Measurements from ENCODE around the gene EXOC4. TPM values are rescaled to one million over a fixed set of nuclear protein-coding genes. Genes with fewer than 3 reads are reported as not detected.
"Not testable (repeated sequence)": the region's sequence is repeated elsewhere in the genome, so short reads cannot be mapped to it uniquely, and the experiment has no call there.

Gene EXOC4
- total RNA-seq, 1 donor from 2014 or later = 56.4 TPM

DNA sequence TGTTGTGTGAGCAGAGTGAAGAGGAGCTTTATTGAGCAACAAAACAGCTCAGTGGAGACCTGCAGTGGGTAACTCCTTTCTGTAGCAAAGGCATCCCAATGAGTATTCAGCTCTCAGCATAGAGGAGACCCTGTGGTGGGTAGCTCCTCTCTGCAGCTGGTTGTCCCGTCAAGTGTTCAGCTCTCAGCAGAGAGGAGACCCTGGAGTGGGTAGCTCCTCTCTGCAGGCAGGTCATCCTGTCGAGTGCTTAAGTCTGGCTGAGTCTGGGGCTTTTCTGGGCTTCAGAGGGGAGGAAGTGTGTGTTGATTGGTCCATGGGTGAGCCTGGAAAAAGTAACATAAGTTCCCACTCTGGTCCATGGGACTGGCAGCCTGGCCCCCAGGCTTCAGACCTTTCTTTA, 702.3 kb downstream of the EXOC4 start:
- no peak for ATAC-seq

DNA sequence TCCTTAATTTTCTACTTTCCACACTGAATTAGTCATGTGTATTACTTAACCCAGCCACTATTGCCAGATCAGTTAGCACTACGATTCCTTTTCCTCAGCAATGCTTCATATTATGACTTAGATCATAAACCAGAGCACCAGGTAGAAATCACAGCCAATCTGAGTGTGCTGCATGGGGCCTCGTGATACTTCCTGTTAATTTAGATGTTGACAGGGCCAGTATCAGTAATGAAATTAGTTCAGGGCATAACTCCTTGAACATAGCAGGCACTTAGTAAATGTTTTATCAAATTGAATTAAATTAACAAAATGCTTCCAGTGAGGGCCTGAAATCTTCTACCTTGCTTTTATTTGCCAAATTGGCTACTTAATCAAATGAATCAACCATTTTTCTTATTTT, 705.0 kb downstream of the EXOC4 start:
- ATAC-seq = no peak

DNA sequence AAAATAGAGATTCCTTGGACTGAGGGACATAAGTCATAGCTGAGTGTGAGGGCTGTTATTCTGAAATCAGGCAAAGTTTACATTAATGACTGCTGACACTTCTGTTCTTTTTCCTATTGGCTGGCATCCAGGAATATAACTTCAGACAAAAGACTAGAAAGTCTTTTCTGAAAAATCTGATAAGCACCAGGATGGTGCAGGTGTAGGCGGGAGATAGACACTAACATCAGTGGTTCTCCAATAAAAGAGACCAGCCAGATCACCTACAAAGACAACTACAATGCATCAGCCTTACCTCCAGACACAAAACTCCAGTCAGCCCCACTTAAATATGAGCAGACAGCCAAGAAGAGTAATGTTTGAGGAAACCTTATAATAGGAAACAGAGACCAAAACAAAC, 705.9 kb downstream of the EXOC4 start:
- no peak for ATAC-seq

DNA sequence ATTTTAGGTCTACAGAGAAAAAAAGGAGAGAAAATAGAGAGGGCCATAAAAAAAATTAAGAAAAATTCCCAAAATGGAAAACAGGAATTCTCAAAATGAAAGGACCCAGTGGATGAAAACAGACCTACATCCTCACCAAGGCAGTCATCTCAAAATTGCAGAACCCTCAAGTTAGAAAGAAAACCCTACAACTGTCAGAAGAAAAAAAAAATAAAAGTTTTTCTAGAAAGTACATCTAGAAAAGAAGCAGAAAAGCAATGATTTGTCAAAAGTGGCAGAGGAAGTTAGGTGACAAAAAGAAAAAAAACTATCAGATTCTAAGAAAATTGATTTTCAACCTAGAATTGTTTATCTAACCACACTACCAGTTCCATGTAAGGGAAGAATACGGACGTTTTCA, 706.6 kb downstream of the EXOC4 start:
- no peak for ATAC-seq

DNA sequence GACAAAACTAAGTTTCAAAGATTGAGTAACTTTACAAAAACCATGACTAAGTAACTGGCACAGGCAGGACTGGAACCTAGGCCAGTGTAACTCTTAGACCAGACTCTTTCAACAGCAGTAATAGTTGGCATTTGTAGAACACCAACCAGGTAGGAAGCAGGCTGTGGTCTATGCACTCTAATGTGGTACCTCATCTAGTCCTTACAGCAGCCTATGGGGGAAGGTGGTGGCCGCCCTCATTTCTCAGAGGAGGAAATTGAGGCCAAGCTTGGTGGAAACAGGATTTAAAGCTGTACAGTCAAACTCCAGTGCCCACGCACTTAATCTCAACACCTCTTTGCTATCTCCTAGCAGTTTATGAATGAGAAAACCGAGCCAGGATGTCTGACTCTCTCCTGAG, 708.8 kb downstream of the EXOC4 start:
- ATAC-seq = no peak

DNA sequence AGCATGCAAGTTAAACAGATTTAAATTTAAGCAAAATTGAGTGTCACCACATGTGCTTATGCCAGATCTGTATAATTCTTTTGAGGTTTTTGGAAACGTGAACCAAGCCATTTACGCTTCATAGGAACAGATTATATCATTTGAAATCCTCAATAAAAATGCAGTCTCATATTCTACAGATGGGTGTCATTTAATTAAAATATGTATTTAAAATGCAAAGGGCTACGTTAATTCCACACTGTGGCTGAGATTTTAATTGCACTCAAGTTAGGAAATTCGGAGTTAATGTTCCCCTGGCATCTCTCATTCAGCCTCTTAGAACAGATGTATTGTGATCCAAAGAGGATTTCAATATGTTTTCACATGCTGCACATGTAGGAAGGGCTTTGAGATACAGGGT, 709.8 kb downstream of the EXOC4 start:
- no peak for ATAC-seq

DNA sequence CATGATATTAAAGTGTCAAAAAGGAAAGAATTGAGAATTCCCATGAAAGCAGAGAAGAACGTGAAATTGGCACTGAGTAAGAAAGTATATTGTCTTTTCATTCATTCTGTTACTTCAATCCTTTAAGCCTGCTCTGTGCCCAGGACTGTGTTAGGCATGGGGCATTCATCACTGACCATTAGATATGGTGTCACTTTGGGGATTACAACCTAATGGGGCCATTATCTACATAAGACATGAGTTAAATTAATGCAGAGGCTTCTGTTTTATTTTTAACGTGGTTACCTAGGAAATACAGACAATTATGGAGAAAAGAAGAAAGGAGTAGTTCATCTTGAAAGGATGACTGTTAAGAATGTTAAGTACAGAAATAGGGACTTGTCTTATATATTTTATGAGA, 710.8 kb downstream of the EXOC4 start:
- ATAC-seq = no peak

DNA sequence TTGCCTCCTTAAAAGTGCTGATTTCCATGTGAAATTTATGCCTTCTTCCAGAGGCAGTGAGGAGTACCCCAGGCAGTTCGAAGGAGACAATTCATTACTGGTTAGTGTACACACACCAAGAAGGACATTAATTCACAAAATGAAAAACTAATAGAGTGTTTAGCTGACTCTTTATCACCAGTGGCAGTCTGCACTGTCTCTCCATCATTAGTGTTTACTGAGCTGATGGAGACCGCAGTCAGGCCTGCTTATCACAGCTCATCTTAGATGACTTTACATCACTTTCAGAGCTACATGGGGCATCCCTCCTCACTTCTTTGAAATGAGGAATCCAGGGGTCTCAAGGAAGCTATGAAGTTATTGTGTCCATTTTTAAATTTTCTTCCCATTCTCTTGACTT, 718.7 kb downstream of the EXOC4 start:
- no peak for ATAC-seq

DNA sequence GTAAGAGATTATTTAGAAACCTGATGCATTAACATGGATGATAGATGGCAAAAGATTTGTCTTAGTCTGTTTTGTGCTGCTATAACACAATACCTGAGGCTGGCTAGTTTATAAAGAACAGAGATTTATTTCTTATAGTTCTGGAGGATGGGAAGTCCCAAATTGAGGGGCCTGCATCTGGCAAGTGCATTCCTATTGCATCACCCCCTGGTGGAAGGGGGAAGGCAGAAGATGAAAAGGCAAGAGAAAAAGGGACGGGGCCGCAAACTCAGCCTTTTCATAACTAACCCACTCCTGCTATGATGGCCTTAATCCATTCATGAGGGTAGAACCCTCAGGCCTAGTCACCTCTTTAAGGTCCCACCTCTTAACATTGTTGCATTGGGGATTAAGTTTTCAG, 720.8 kb downstream of the EXOC4 start:
- no peak for ATAC-seq

DNA sequence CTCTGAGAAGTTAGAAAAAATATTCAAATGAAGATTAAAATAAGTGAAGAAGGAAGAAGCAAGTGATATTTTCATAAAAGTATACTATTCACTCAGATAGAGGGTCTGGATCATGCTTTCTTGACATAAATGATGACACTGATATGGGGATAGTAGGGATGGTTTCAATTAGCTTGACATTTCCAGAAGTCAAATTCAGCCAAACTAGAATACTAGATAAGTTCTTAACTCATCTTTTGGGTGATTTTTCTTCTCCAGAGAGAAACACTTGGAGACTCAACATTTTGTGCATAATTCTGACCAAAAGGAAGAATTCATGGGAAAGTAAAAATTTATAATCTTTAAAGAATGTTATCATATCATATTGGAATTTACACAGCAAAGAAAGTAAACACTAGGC, 722.3 kb downstream of the EXOC4 start:
- no peak for ATAC-seq

DNA sequence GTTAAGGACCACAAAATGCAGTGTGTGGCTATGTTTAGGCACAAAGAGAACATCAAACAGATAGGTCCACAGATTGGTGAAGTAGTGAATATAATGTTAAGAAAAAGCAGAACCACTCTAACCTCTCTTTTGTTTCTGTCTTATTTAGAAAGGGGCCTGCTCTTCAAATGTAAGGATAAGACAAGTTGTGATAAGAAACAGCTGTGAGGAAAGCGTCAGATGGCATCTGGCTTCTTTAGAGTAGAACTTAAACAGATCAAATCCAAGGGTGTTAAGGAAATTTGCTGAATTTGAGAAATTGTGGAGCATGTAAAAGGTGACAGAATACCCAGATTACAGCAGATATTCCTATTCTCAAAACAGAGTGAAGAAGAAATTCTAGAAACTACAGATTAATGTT, 723.3 kb downstream of the EXOC4 start:
- no peak for ATAC-seq

DNA sequence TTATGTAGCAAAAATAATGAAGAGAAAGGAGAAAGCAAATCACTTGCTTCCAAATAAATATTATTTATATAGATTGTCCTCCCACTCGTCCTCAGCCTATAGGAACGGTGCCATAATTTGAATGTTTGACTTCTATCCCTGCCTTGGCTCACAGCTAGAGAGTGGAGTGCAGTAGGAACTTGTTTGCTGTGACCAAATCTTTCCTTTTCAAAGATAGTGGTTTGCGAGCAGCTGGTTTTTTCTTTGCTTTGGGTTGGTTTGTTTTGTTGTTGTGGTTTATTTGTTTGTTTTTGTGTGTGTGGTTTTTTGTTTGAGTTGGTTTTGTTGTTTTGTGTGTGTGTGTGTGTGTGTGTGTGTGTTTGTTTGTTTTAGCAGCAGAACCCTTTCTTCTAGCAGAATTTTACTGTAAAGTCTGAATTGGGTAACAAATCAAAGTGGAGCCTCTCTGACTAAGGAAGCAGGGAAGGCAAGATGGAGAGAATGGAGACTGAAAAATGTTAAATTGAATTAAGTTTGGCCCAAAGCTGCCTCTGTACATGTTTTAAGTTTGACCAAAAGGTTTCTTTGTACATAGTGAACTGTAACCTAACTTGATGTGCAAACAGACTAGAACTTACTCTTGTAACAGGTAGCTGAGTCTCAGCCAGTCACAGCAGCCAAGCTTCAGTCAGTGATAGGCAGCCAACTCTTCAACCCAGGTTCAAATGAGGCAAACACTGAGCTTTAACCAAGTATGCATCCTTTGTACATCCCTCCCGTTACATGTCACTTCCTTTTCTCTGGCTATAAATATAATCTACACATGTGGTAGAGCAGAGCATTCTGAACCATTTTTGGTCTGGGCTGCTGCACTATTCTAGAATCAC, 724.8 kb downstream of the EXOC4 start:
- ATAC-seq = no peak

DNA sequence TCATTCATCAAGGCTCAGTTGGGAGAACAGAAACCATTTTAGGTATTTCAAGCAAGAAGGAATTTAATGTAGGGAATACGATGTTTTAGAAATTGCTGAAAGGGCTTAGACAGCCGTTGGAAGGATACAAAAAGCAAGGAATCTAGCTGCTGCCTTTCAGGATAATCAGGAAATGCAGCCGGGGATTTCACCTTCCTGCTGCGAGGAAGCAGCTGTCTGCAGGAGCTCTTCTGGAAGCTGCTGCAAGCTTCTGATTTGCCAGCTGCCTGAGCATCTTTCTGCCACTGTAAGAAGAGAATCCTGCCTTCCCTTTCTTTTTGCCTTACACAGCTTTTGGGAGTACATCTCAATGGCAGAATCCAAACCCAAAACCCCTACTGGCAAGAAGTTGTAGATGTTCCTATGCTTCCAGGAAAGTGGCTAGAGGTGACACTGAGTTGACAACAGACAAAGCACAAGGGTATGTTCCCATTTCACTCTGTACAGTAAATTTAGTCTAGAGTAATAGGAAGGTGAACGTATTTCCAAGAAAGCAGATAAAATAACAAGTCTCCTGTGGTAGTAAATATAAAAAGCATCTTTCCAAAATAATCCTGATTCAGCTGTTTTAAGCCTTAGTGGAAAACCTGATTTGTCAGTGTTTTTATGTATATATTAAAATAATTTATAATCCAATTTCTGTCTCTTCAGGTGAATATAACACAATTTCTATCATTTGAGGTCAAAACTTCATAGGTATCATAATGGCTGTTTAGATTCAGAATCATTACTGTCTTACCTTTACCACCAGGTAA, 725.8 kb downstream of the EXOC4 start:
- no peak for ATAC-seq

DNA sequence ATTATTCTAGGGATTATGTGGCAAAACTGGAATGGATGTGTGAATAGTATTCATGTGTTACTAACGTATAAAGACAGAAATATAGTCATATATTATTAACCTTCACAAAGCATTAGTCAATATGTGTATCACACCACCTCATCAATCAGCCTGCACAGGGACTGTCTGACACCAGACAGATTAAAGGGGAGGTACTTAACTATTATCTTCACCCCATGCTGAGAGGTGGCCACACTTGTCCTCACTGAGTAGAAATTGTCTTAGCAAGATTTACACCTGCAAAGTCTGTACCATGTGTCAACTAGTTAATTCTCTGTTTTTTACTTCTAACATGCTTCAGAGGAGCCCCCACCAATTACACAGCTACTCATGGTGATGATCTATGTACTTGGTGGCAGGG, 727.9 kb downstream of the EXOC4 start:
- no peak for ATAC-seq

DNA sequence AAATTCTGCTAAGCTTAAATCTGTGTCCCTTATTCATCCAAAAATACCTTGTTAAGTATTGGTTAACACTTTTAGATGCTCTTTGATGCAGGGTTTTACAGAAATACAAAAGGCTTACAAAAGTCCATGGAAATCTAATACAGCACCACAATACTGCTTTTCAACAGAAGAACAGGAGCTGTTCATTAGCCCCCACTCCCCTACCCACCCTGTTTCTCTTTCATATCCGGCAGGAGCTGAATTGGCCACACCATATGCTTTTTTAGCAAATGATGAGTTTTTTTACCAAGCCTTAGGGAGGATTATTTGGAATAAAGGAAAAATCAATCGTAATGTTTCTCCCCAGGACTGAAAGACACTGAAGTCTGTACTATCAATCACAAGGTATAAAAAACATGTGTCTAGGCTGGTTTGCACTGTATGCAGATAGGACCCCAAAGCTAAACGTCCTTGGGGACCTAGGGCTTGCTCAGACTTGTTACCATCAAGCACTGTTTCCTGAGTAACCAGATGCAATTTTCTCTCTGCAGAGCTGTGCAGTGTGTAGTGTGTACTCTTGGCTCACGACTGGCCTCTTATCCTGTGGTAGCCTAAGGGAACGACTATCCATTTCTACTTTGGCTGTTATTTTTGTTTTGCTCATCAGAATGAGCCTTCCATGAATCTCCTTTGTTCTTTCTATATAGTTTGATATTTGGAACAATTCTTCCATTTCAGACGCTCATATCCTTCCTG, 731.0 kb downstream of the EXOC4 start:
- ATAC-seq = no peak

DNA sequence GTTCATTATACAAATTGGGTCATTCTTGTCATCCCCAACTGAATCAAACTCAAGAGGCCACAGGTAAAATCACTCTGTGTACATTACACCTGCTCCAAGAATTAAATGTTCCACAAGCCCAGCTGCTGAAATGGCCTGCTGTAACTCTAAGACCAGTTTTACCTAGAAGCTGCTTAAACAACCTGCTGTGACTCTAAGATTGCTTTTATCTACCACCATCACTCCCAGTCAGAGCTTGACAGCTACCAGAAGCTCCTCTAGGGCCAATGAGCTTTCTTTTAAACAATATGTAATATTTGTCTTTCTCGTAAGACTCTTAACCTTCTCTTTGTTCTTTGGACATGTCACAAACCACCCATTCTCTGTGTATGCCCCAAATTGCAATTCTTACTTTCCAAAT, 732.4 kb downstream of the EXOC4 start:
- ATAC-seq = no peak

DNA sequence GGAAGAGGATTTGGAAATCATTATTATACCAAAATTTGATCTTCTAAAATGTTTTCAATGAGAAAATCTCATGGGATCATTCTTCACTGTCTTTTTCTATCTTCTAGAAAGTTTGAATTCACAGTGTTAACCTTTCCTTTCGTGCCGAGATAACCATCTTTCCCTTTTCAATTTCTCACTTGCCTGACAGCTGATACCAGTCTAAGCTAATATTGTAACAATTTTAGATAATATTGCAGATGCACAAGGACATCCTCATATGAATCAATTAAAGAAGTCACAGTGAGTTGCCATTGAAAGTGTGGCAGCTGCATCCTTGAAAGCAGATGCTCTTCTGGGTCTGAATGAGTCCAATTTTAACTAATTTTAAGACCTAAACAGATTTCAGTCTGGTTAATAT, 734.7 kb downstream of the EXOC4 start:
- ATAC-seq = no peak

DNA sequence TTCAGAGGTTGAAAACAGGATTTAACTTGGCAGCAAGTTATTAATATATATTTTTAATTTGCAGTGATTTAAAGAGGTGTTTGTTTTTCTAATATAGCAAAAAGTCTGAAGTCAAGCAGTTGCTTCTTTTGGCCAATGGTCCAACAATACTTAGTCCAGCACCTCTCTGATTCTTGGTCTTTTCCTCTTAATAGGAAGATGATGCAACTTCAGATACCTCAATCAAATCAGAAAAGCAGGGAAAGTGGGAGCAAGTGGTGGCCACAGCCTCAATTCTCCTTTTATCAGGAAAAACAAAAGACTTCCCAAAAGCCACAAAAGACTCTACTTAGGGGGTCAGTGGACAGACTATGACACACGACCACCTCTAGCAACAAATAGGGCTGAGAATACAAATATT, 740.7 kb downstream of the EXOC4 start:
- ATAC-seq = no peak

DNA sequence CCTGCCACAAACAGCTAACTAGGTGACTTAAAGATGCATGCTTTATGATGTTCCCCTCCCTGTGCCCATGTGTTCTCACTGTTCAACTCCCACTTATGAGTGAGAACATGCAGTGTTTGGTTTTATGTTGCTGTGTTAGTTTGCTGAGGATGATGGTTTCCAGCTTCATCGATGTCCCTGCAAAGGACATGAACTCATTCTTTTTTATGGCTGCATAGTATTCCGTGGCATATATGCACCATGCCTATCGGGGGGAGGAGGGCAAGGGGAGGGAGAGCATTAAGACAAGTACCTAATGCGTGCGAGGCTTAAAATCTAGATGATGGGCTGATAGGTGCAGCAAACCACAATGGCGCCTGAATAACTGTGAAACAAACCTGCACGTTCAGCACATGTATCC, 741.2 kb downstream of the EXOC4 start:
- ATAC-seq = not testable (repeated sequence)

DNA sequence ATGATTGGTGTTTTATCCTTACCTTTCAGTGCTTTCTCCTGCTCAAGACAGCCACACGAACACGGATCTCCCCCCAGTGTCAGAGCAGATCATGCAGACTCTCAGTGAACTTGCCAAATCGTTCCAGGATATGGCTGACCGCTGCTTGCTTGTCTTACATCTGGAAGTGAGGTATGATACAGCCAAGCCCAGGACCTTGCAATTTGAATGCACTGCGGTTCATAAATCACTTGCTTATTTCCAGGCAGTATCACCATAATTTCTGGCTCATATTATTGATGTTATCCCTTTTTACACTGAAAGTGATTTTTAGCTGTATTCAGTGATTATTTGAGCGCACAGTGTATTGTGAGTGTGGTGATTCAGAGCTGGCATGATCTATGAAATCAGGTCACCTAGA, 744.6 kb downstream of the EXOC4 start:
- ATAC-seq = no peak

DNA sequence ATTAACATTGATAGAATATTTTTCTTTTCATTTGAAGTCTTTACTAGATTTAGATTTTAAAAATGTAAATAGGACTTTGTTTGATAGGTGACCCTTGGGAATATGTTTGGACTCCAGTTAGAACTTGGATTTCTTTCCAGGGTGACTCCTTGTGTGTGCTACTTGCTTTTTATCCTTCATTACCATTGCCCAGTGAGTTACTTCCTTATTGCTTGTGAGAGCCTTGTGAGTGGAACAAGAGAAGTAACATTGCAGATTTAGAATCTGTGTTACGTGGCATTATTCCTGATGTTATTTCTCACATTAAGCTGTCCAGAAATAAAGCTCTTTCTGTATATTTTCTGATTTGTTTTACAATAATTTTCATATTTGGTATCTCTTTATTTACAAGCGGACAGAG, 746.3 kb downstream of the EXOC4 start:
- no peak for ATAC-seq

DNA sequence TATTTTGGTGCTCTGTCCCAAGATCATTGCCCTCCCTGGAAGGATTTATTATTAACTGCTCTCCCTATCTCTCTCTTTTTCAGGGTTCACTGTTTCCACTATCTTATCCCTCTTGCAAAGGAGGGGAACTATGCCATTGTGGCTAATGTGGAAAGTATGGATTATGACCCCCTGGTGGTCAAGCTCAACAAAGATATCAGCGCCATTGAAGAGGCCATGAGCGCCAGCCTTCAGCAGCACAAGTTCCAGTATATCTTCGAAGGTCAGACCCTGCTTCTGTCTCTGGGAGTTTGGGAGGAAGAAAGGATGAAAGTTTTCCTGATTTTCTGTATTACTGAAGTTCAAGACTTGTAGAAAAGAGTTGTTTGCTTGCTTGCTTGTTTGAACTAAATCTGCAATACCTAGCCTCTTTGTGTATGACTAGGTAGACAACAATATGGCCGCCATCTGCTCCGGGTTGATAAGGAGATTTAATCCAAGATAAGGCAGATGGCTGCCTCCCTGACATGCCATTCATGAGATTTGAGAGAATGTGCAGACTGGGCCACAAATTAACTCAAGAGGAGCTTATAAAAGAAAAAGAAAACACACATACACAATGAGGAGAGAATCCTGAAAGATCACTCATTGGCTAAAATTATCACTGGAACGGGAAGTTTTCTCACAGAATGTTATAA, 752.1 kb downstream of the EXOC4 start:
- ATAC-seq = no peak
